HG03442 (cell line): ENCODE data around the gene ANGPTL2.
"Not testable (repeated sequence)": the region's sequence is repeated elsewhere in the genome, so short reads cannot be mapped to it uniquely, and the experiment has no call there.

ENCODE experiments used
- ATAC-seq: cut with Tn5 transposase; IDR thresholded peaks from one replicate; pipeline ENCODE4 v1.9.1; 2021; ENCODE audit warnings: mild to moderate bottlenecking, moderate library complexity; ENCODE audit not compliant: unreplicated experiment

ANGPTL2 gene

GRCh38 chr9:127155314-127155960 lies 33.0 kb upstream of the ANGPTL2 start:
- no peak for ATAC-seq

GRCh38 chr9:127154390-127155191 lies 32.2 kb upstream of the ANGPTL2 start:
- ATAC-seq, result peak; percentile 58

DNA sequence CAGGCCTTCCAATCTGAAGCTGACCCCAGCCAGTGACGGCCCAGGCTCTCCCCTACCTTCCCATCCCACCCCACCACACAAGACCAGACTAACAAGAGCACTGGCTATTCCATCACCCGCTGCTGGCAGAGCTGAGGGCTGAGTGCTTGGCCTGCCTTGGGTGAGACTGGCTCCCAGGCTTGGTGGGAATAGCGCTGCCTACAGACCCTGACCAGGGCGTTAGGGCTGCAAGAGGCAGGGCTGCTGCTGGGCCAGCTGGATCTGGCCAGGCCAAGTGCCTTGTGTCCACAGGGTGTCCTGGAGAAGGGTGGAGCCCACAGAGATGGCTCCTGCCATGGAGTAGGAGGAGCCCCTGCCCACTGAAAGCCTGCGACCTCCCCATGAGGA lies 31.6 kb upstream of the ANGPTL2 start:
- ATAC-seq, result peak; percentile 22

DNA sequence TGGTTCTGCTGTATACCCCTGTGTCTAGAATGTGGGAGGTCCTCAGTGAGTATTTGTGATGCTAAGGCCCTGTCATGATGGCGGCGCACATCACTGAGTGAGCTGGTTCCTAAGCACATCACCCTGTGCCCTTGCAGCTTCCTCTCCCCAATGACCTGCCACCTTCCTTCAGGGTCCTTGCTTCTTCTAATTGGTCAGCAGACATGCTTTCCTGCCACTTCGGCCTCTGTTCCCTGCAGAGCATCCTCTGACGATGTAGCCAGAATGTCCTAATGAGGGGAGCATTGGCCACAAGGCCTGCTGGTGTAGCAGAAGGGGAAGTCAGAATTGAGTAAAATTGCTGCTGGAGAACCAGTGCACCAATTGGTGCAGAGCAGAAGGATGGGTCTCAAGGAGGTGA lies 31.1 kb upstream of the ANGPTL2 start:
- no peak for ATAC-seq

GRCh38 chr9:127149463-127150390 lies 27.3 kb upstream of the ANGPTL2 start:
- ATAC-seq, result no peak

GRCh38 chr9:127149010-127149409 lies 26.6 kb upstream of the ANGPTL2 start:
- ATAC-seq, result no peak

GRCh38 chr9:127148014-127148413 lies 25.6 kb upstream of the ANGPTL2 start:
- no peak for ATAC-seq

DNA sequence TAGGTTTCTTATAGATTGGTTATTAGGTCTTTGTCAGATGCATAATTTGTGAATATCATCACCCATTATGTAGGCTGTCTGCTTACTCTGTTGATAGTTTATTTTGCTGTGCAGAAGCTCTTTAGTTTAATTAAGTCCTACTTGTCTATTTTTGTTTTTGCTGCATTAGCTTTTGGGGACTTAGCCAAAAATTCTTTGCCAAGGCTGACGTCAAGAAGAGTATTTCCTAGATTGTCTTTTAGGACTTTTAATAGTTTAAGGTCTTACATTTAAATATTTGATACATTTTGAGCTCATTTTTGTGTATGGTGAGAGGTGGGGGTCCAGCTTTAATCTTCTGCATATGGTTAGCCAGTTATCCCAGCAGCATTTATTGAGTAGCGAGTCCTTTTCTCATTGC lies 24.8 kb upstream of the ANGPTL2 start:
- no peak for ATAC-seq

DNA sequence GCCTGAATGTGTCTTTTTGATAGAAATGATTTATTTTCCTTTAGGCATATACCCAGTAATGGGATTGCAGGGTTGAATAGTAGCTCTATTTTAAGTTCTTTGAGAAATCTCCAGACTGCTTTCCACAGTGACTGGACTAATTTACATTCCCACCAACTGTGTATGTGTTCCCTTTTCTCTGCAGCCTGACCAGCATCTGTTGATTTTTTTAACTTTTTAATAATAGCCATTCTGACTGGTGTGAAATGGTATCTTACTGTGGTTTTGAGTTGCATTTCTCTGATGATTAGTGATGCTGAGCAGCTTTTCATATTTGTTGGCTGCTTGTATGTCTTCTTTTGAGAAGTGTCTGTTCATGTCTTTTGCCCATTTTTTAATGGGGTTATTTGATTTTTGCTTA lies 24.4 kb upstream of the ANGPTL2 start:
- ATAC-seq, result not testable (repeated sequence)

- no peak for ATAC-seq
These were observed 22.4 kb upstream of the ANGPTL2 start for GRCh38 chr9:127144670-127145445.

DNA sequence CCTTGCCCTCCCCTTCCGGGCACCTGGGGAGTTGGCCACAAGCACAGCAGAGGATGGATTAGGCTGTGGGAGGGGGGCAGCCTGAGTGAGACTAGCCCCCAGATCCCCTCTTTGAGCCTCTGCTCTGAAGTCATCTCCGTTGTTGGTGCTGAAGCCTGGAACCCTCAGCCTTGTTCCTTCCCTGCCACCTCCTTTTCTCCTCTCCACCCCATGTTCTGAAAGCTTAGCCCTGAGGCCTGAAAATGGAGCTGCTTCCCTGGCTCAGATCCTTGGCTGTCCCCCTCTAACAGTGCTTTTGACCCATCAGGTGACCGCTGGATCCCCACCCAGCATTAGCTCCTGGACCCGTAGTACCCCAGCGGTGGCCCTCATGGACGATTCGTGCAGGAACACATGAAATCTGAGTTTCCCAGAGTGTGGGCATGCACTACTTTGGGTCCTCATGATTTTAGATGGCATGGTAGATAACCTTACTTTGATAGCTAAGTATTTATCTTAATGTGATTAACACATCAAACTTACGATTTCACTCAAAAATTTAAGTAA lies 21.6 kb upstream of the ANGPTL2 start:
- ATAC-seq, result no peak

- no peak for ATAC-seq
These were observed 20.6 kb upstream of the ANGPTL2 start for GRCh38 chr9:127142931-127143464.

- ATAC-seq, result no peak
These were observed 19.9 kb upstream of the ANGPTL2 start for GRCh38 chr9:127142291-127142690.

GRCh38 chr9:127140842-127141675 lies 18.6 kb upstream of the ANGPTL2 start:
- ATAC-seq, result no peak

DNA sequence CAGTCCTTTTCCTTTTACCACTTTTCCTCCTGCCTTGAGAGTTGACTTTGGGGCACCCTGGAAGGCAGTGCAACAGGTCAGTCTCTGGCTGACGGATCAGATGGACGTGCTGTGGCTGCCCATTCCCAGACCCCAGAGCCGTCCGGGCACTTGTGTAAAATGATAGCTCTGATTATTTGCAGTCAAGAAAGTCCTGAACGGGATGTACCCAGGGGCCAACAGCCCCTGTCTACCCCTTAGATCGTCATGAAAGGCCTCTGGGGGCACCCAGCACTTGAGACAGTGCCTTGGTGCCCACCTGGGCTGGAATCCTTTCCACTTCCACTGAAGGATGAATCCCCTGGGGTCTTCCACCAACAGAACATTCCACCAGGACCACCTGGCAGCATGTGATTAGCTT lies 17.7 kb upstream of the ANGPTL2 start:
- ATAC-seq, result no peak

GRCh38 chr9:127139775-127140174 lies 17.3 kb upstream of the ANGPTL2 start:
- ATAC-seq, result no peak

DNA sequence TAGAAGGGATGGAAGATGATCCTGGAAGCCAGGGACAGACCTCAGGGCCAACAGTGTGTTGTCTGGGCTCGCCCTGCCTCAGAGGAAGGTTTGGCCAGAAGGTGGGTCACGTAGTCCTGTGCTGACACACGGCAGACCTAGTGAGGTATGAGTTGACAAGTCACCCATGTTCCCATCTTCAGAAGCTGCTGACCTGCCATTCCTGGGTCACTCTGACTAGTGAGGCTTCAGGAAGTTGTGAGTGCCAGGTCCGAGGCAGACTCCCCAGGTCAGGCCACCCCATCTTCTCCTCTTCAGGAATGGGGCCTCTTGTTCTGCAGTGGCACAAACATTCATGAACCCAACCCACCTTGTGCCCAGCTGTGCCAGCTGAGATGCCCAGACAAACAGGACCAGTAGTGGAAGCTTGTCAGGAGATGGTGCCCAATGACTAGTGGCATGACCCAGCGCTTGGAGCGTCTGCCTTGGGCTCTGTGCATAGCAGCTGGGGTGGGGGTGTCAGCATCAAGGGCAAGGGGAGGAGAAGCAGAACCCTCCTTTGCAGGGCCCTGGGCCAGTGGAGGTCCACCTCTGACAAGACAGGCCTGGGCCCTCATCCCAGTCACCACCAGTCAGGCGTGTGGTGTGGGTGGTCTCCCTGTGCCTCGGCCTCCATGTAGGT lies 16.8 kb upstream of the ANGPTL2 start:
- ATAC-seq, result no peak

GRCh38 chr9:127138444-127138843 lies 16.0 kb upstream of the ANGPTL2 start:
- ATAC-seq, result no peak
